ENCODE measurements around the gene MRNIP. TPM values are rescaled to one million over a fixed set of nuclear protein-coding genes. Genes with fewer than 3 reads are reported as not detected.
A peak's percentile ranks its signal among the peaks of the same experiment; 100 is the strongest.

MRNIP gene
- total RNA-seq, 6 experiments from 2014 or later = 4.7 to 14.7 (median 9.0) TPM

GRCh38 chr5:179862296-179862695 lies 3.7 kb upstream of the MRNIP start:
- Histone ChIP-seq H3K27ac (no peak overlapping the region), H3K4me3 (no peak overlapping the region), H3K27me3 (no peaks in the 10 kb centered on the region), H3K4me1 (peaks cover 0 to 4% (median 2%) of the 10 kb centered on the region in 4 donors), H3K9me3 (no peaks in the 10 kb centered on the region), H3K36me3 (peaks cover 0 to 22% (median 7%) of the 10 kb centered on the region in 4 donors)
- TF ChIP-seq POLR2A (IDR thresholded peaks at IDR 0.05) (no peak), CTCF (IDR thresholded peaks at IDR 0.05) (no peak)
- WGBS (ENCODE audit: insufficient coverage, low coverage, low lambda C conversion rate, missing lambda C conversion rate) = 89% methylated on average over 1 of the region's 2 CpGs
- DNase-seq (no peak), ATAC-seq (no peak)
- intact Hi-C loops (cut with DNase I) = no loop called here

DNA sequence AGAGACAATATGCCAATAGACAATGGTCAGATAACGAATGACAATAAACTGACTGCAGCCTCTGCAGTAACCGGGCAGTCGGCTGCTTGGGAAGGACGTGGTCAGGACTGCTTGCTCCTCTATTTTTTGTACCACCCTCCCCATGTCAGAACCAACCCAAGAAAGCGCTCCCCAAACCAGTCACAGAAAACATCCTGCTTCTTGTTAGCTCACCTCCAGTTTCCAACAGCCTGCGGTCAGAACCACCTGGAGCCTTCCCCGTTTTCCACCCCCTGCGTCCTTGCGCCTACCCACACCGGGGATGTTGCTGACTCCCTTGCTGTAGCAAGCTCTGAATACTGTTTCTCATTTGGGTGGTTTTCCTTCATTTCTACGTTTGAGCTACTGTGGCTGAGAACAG lies 1.7 kb upstream of the MRNIP start:
- H3K36me3 ChIP-seq = peaks cover 0 to 16% (median 7%) of the 10 kb centered on the region in 4 donors
- no peak for ATAC-seq
- WGBS (ENCODE audit: insufficient coverage, low coverage, low lambda C conversion rate, missing lambda C conversion rate) = 77% methylated on average over 9 of the region's 11 CpGs
- no peak overlapping the region for H3K27ac ChIP-seq
- no peaks in the 10 kb centered on the region for H3K9me3 ChIP-seq
- H3K27me3 ChIP-seq = no peaks in the 10 kb centered on the region
- no peak overlapping the region for H3K4me3 ChIP-seq
- TF ChIP-seq POLR2A (IDR thresholded peaks at IDR 0.05) = no peak
- no peak for TF ChIP-seq CTCF (IDR thresholded peaks at IDR 0.05)
- intact Hi-C loops (cut with DNase I) = no loop called here
- peaks cover 0 to 5% (median 2%) of the 10 kb centered on the region in 4 donors for H3K4me1 ChIP-seq
- no peak for DNase-seq

DNA sequence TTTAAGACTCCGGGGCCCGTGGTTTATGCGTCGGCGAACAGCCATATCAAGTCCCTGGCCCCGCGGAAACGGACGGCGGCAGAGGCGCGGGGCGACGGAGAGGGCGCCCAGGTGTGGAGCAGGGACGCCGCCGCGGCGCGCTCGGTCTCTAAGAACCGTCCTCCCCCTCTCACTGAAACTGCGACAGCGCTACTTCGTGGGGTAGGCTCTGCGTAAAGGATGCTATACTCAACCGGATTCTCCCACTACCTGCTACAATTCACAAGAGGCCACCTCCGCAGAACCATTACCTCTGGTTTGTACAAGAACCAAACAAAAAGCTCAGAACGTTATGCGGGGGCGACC lies 404 bp downstream of the MRNIP start:
- peaks cover 0 to 5% (median 2%) of the 10 kb centered on the region in 4 donors for H3K4me1 ChIP-seq
- TF ChIP-seq CTCF (IDR thresholded peaks at IDR 0.05) = no peak
- no peak for TF ChIP-seq POLR2A (IDR thresholded peaks at IDR 0.05)
- no peaks in the 10 kb centered on the region for H3K9me3 ChIP-seq
- peaks cover 0 to 6% (median under 1%) of the 10 kb centered on the region in 4 donors for H3K36me3 ChIP-seq
- H3K27ac ChIP-seq = peak overlapping the region; percentile 64 to 82 (median 75)
- H3K27me3 ChIP-seq = no peaks in the 10 kb centered on the region
- ATAC-seq = peak; percentile 69 to 74 (median 72)
- peak overlapping the region; percentile 79 to 98 (median 95) for H3K4me3 ChIP-seq
- DNase-seq = peak in 2 of 3 donors; percentile 56 to 63
- intact Hi-C loops (cut with DNase I) = no loop called here
- WGBS (ENCODE audit: insufficient coverage, low coverage, low lambda C conversion rate, missing lambda C conversion rate) = 0% methylated on average over 5 of the region's 32 CpGs

DNA sequence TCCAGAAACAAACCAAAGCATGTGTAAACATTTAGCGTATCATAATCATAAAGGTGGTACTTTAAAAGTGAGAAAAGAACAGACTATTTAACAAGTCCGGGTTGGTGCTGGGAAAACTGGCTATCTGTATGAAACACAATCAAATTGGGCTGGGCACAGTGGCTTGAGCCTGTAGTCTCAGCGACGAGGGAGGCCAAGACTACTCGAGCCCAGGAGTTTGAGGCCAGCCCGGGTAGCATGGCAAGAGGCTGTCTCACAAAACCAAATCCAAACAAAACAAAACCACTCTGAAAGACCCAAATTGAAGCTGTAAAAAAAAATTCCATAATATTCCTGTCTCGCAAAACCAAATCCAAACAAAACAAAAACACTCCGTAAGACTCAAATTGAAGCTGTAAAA lies 4.3 kb downstream of the MRNIP start:
- Histone ChIP-seq H3K36me3 (peaks cover 0 to 15% (median 1%) of the 10 kb centered on the region in 4 donors), H3K4me3 (no peak overlapping the region), H3K27me3 (no peaks in the 10 kb centered on the region), H3K4me1 (peaks cover 0 to 16% (median 3%) of the 10 kb centered on the region in 4 donors), H3K9me3 (no peaks in the 10 kb centered on the region), H3K27ac (no peak overlapping the region)
- intact Hi-C loops (cut with DNase I) = no loop called here
- TF ChIP-seq POLR2A (IDR thresholded peaks at IDR 0.05) (no peak), CTCF (IDR thresholded peaks at IDR 0.05) (no peak)
- ATAC-seq (no peak), DNase-seq (no peak)
- WGBS (ENCODE audit: insufficient coverage, low coverage, low lambda C conversion rate, missing lambda C conversion rate) = 90% methylated on average over 5 of the region's 8 CpGs
